HL-60 (cell line): ENCODE results near the gene EFNA1.
"Not testable (repeated sequence)": the region's sequence is repeated elsewhere in the genome, so short reads cannot be mapped to it uniquely, and the experiment has no call there.

Source experiments
- DNase-seq, 2 experiments: peaks; one replicate each; pipeline ENCODE4 v3.0.0-alpha.2; 2010 to 2020; ENCODE audit warnings: low read depth in 1 of 2, low spot score in 1 of 2
- H3K27ac ChIP-seq: fragments of 250-450 bp; sonication (Bioruptor Pico); replicated peaks from 2 replicates; pipeline ENCODE4 v1.5.1; 2020; ENCODE audit warnings: mild to moderate bottlenecking, moderate library complexity
- H3K27me3 ChIP-seq: fragments of 250-450 bp; sonication (Bioruptor Pico); 2 replicates; pipeline ENCODE4 v1.5.1; 2021; ENCODE audit warnings: mild to moderate bottlenecking, moderate library complexity; ENCODE audit not compliant: insufficient read depth, poor library complexity, severe bottlenecking
- H3K4me3 ChIP-seq: replicated peaks from 2 replicates; pipeline ENCODE4 v1.5.1; 2011; ENCODE audit warnings: mild to moderate bottlenecking, control low read depth, low read length; ENCODE audit not compliant: insufficient read depth
- CTCF ChIP-seq: IDR thresholded peaks from one replicate; pipeline ENCODE4 v1.5.1; 2011; ENCODE audit warnings: low read length, control low read depth, inconsistent platforms; ENCODE audit not compliant: insufficient read depth
- GABPA ChIP-seq: IDR thresholded peaks from 2 replicates; pipeline ENCODE4 v1.6.1; 2012; ENCODE audit warnings: low read depth
- POLR2AphosphoS5 ChIP-seq: IDR thresholded peaks from 2 replicates; pipeline ENCODE4 v1.6.1; 2012; ENCODE audit warnings: low read depth
- REST ChIP-seq: IDR thresholded peaks from 2 replicates; pipeline ENCODE4 v1.6.1; 2012; ENCODE audit warnings: low read depth; ENCODE audit not compliant: insufficient replicate concordance
- SPI1 ChIP-seq: IDR thresholded peaks from 2 replicates; pipeline ENCODE4 v1.6.1; 2012; ENCODE audit warnings: low read depth, mild to moderate bottlenecking, borderline replicate concordance

Gene EFNA1

GRCh38 chr1:155158991-155159390 is 31.3 kb downstream of the EFNA1 start:
- no peak for TF ChIP-seq POLR2AphosphoS5
- TF ChIP-seq CTCF, result no peak
- no peak for TF ChIP-seq REST
- TF ChIP-seq SPI1, result no peak
- TF ChIP-seq GABPA, result no peak
- H3K27me3 ChIP-seq, result peaks cover 2% of the 10 kb centered on the region
- no peak overlapping the region for H3K27ac ChIP-seq
- no peak for DNase-seq
- H3K4me3 ChIP-seq, result no peak overlapping the region

GRCh38 chr1:155160128-155160527 is 32.5 kb downstream of the EFNA1 start:
- TF ChIP-seq GABPA (no peak), SPI1 (no peak), REST (no peak), POLR2AphosphoS5 (no peak), CTCF (no peak)
- Histone ChIP-seq H3K4me3 (no peak overlapping the region), H3K27ac (no peak overlapping the region), H3K27me3 (peaks cover 2% of the 10 kb centered on the region)
- no peak for DNase-seq

DNA sequence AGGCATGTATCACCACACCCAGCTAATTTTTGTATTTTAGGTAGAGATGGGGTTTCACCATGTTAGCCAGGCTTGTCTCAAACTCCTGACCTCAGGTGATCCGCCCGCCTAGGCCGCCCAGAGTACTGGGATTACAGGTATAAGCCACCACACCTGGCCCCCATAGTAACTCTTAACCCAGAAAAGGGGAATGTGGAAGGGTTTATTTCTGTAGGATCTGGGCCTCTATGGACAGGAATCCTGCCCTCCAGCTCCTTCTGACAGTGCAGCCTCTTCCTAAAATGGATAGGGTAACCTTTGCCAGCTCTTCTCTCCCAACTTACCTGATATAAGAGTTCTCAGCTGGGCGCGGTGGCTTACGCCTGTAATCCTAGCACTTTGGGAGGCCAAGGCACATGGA is 35.0 kb downstream of the EFNA1 start:
- H3K27ac ChIP-seq, H3K27me3 ChIP-seq, H3K4me3 ChIP-seq, DNase-seq: not testable (repeated sequence)

DNA sequence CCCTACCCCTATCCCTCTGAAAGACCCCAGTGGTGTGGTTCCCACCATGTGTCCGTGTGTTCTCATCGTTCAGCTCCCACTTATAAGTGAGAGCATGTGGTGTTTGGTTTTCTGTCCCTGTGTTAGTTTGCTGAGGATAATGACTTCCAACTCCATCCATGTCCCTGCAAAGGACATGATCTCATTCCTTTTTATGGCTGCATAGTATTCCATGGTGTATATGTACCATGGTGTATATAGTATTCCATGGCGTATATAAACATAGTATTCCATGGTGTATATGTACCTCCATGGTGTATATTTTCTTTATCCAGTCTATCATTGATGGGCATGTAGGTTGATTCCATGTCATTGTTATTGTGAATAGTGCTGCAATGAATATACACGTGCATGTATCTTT is 36.1 kb downstream of the EFNA1 start:
- DNase-seq, H3K27me3 ChIP-seq, H3K4me3 ChIP-seq, H3K27ac ChIP-seq: not testable (repeated sequence)

GRCh38 chr1:155164625-155165024 is 36.9 kb downstream of the EFNA1 start:
- not testable (repeated sequence) for H3K27ac ChIP-seq, DNase-seq, H3K27me3 ChIP-seq, H3K4me3 ChIP-seq

GRCh38 chr1:155166051-155166470 is 38.4 kb downstream of the EFNA1 start:
- DNase-seq, result no peak
- TF ChIP-seq SPI1 (no peak), POLR2AphosphoS5 (no peak), GABPA (no peak), REST (no peak), CTCF (no peak)
- H3K27ac ChIP-seq, result peak overlapping the region; percentile 52
- no peak overlapping the region for H3K4me3 ChIP-seq
- H3K27me3 ChIP-seq, result no peaks in the 10 kb centered on the region
